ENCODE data around the gene VTI1A. TPM values are rescaled to one million over a fixed set of nuclear protein-coding genes. Genes with fewer than 3 reads are reported as not detected.

Gene VTI1A
- total RNA-seq, 1 donor from 2014 or later = 32.6 TPM

GRCh38 chr10:112409299-112409698, 37.7 kb upstream of the VTI1A start:
- DNase-seq (ENCODE audit: extremely low spot score, unreplicated experiment) = no peak
- no peak overlapping the region for H3K4me3 Mint-ChIP-seq
- peaks cover 37% of the 10 kb centered on the region for H3K27me3 Mint-ChIP-seq
- TF ChIP-seq, protein P1, sequence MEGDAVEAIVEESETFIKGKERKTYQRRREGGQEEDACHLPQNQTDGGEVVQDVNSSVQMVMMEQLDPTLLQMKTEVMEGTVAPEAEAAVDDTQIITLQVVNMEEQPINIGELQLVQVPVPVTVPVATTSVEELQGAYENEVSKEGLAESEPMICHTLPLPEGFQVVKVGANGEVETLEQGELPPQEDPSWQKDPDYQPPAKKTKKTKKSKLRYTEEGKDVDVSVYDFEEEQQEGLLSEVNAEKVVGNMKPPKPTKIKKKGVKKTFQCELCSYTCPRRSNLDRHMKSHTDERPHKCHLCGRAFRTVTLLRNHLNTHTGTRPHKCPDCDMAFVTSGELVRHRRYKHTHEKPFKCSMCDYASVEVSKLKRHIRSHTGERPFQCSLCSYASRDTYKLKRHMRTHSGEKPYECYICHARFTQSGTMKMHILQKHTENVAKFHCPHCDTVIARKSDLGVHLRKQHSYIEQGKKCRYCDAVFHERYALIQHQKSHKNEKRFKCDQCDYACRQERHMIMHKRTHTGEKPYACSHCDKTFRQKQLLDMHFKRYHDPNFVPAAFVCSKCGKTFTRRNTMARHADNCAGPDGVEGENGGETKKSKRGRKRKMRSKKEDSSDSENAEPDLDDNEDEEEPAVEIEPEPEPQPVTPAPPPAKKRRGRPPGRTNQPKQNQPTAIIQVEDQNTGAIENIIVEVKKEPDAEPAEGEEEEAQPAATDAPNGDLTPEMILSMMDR (conservative IDR thresholded peaks at IDR 0.05) = no peak
- H3K4me1 Mint-ChIP-seq (ENCODE audit: unreplicated experiment) = no peaks in the 10 kb centered on the region
- no peaks in the 10 kb centered on the region for H3K36me3 Mint-ChIP-seq
- peaks cover 5% of the 10 kb centered on the region for H3K9me3 Mint-ChIP-seq
- no peak overlapping the region for H3K27ac Mint-ChIP-seq

DNA sequence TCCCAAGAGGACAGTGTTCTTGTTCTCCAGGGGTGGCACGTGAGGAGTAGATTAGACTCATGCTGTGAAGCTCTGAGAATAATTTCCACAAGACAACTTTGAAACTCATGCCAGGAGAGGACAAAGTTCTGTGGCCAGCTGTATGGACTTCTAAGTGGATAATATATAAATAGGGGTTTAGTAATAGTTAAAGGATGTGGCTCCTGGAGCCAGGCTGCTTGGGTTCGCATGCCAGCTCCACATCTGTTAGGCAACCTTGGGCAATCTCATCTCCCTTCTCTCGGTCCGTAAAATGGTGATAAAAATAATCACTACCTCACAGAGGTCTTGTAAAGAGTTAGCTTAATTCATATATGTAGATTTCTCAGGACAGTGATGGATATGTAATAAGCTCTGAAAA, 37.3 kb upstream of the VTI1A start:
- TF ChIP-seq, protein P1 (conservative IDR thresholded peaks at IDR 0.05) = no peak
- Mint-ChIP-seq H3K9me3 (peaks cover 5% of the 10 kb centered on the region), H3K27me3 (peaks cover 33% of the 10 kb centered on the region), H3K4me3 (no peak overlapping the region), H3K36me3 (no peaks in the 10 kb centered on the region), H3K27ac (no peak overlapping the region), H3K4me1 (ENCODE audit: unreplicated experiment) (no peaks in the 10 kb centered on the region)
- DNase-seq (ENCODE audit: extremely low spot score, unreplicated experiment) = no peak

DNA sequence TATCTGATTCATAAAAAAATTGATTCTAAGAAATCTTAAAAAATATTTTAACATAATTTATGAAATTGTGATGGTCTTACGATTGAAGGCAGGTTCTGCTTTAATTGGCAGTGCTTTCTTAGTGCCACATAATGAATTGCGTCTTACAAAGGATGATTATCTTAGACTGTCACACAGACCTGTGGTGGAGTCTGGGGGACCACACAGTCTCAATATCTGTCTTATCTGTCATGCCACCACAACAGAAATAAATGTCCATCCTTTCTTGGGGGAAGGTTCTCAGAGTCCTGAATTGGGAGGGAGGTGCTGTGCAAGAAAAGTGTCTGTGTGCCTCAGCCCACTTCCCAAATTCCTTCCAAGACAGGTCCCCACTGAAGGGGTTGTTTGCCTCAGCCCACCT, 34.3 kb upstream of the VTI1A start:
- Mint-ChIP-seq H3K9me3 (no peaks in the 10 kb centered on the region), H3K4me1 (ENCODE audit: unreplicated experiment) (no peaks in the 10 kb centered on the region), H3K36me3 (no peaks in the 10 kb centered on the region), H3K4me3 (no peak overlapping the region), H3K27ac (no peak overlapping the region), H3K27me3 (peaks cover 28% of the 10 kb centered on the region)
- TF ChIP-seq, protein P1 (conservative IDR thresholded peaks at IDR 0.05) = no peak
- no peak for DNase-seq (ENCODE audit: extremely low spot score, unreplicated experiment)

DNA sequence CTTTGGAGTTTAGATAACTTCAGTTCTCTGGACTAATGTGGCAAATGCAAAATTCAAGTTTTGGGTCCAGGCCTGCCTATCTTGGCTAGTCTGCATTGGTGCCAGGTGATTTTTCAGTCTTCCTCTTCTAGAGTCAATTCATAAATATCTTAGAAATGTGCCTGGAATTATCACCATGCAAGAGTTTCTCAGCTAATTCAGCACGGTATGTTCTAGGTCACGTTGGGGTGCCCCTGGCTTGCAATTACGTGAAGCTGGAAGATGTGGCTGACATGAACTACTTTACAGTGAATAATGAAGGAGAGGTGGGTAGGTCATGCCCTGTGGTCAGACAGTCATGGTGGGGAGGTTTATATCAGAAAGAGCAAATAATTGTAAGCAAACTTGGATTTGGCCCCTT, 25.3 kb upstream of the VTI1A start:
- TF ChIP-seq, protein P1 (conservative IDR thresholded peaks at IDR 0.05) = no peak
- no peak overlapping the region for H3K4me3 Mint-ChIP-seq
- no peaks in the 10 kb centered on the region for H3K9me3 Mint-ChIP-seq
- no peaks in the 10 kb centered on the region for H3K36me3 Mint-ChIP-seq
- H3K4me1 Mint-ChIP-seq (ENCODE audit: unreplicated experiment) = no peaks in the 10 kb centered on the region
- DNase-seq (ENCODE audit: extremely low spot score, unreplicated experiment) = no peak
- H3K27me3 Mint-ChIP-seq = no peaks in the 10 kb centered on the region
- no peak overlapping the region for H3K27ac Mint-ChIP-seq

- no peaks in the 10 kb centered on the region for H3K9me3 Mint-ChIP-seq
- no peak overlapping the region for H3K4me3 Mint-ChIP-seq
- H3K27ac Mint-ChIP-seq = no peak overlapping the region
- no peak for DNase-seq (ENCODE audit: extremely low spot score, unreplicated experiment)
- no peaks in the 10 kb centered on the region for H3K4me1 Mint-ChIP-seq (ENCODE audit: unreplicated experiment)
- no peaks in the 10 kb centered on the region for H3K27me3 Mint-ChIP-seq
- TF ChIP-seq, protein P1 (conservative IDR thresholded peaks at IDR 0.05) = no peak
- no peaks in the 10 kb centered on the region for H3K36me3 Mint-ChIP-seq
These were observed 22.4 kb upstream of the VTI1A start for GRCh38 chr10:112424651-112425050.

- Mint-ChIP-seq H3K4me3 (no peak overlapping the region), H3K27me3 (no peaks in the 10 kb centered on the region), H3K36me3 (peaks cover 4% of the 10 kb centered on the region), H3K4me1 (ENCODE audit: unreplicated experiment) (no peaks in the 10 kb centered on the region), H3K27ac (no peak overlapping the region), H3K9me3 (no peaks in the 10 kb centered on the region)
- DNase-seq (ENCODE audit: extremely low spot score, unreplicated experiment) = no peak
- TF ChIP-seq, protein P1 (conservative IDR thresholded peaks at IDR 0.05) = no peak
These were observed 20.9 kb upstream of the VTI1A start for GRCh38 chr10:112426111-112426510.
